IMR-90 (cell line): ENCODE results near the gene LEF1. TPM values are rescaled to one million over a fixed set of nuclear protein-coding genes. Genes with fewer than 3 reads are reported as not detected.
A peak's percentile ranks its signal among the peaks of the same experiment; 100 is the strongest.

Experiments used
- ATAC-seq: fragments of 200-7000 bp; cut with Tn5 transposase; 2 replicates; pipeline ENCODE4 v1.9.1; 2020; ENCODE audit warnings: low read depth, mild to moderate bottlenecking, moderate library complexity
- BruUV-seq: library from RNA; stranded (reverse); fragments of 400-500 nt; replicated peaks from 2 replicates; lab custom pipeline; 2021; lab: Mats Ljungman, UMichigan
- CTCF ChIA-PET: fragments of 300-600 bp; formaldehyde crosslinking; extraction: SDS; loops from one replicate; lab custom pipeline; 2021; ENCODE audit warnings: antibody characterized with exemption; lab: Yijun Ruan, JAX
- POLR2A ChIA-PET: fragments of 300-600 bp; sonication (Branson Sonifier 250); formaldehyde crosslinking; loops from one replicate; lab custom pipeline; 2022; ENCODE audit warnings: antibody characterized with exemption; ENCODE audit not compliant: unreplicated experiment; lab: Charles Lee
- DNase-seq: peaks from one replicate; pipeline ENCODE4 v3.0.0; 2013
- H2AFZ ChIP-seq: replicated peaks from 2 replicates; pipeline ENCODE3; 2013; ENCODE audit warnings: low read length, mild to moderate bottlenecking; ENCODE audit not compliant: poor library complexity
- H2AK5ac ChIP-seq: 2 replicates; pipeline ENCODE4 v1.6.1; 2013; ENCODE audit warnings: low read depth, low read length, inconsistent platforms
- H2AK9ac ChIP-seq: replicated peaks from 2 replicates; pipeline ENCODE3; 2013; ENCODE audit warnings: mild to moderate bottlenecking, low read depth, low read length, moderate library complexity; ENCODE audit not compliant: poor library complexity
- H2BK120ac ChIP-seq: 2 replicates; pipeline ENCODE4 v1.6.1; 2013; ENCODE audit warnings: low read depth, low read length, inconsistent platforms
- H2BK15ac ChIP-seq: 3 replicates; pipeline ENCODE4 v1.6.1; 2013; ENCODE audit warnings: low read depth, low read length, inconsistent platforms
- H2BK20ac ChIP-seq: 2 replicates; pipeline ENCODE4 v1.6.1; 2013; ENCODE audit warnings: low read depth, mild to moderate bottlenecking, inconsistent platforms, low read length, moderate library complexity
- H2BK5ac ChIP-seq: 2 replicates; pipeline ENCODE4 v1.6.1; 2013; ENCODE audit warnings: mild to moderate bottlenecking, low read depth, low read length, inconsistent platforms; ENCODE audit not compliant: poor library complexity, severe bottlenecking
- H3K14ac ChIP-seq: replicated peaks from 2 replicates; pipeline ENCODE4 v1.6.1; 2013; ENCODE audit warnings: low read depth, low read length, inconsistent platforms
- H3K18ac ChIP-seq: 2 replicates; pipeline ENCODE4 v1.6.1; 2013; ENCODE audit warnings: low read depth, low read length, control low read depth
- H3K23ac ChIP-seq: 2 replicates; pipeline ENCODE4 v1.6.1; 2013; ENCODE audit warnings: low read depth, low read length, inconsistent platforms
- H3K27ac ChIP-seq: 2 replicates; pipeline ENCODE4 v1.5.1; 2013; ENCODE audit warnings: mild to moderate bottlenecking, control low read depth, low read length; ENCODE audit not compliant: insufficient read depth
- H3K27me3 ChIP-seq: 2 replicates; pipeline ENCODE4 v1.6.1; 2013; ENCODE audit warnings: low read length; ENCODE audit not compliant: control insufficient read depth, insufficient read depth
- H3K36me3 ChIP-seq: 2 replicates; pipeline ENCODE4 v1.6.1; 2013; ENCODE audit warnings: low read length, mixed read lengths; ENCODE audit not compliant: control insufficient read depth, insufficient read depth
- H3K4ac ChIP-seq: 2 replicates; pipeline ENCODE4 v1.6.1; 2013; ENCODE audit warnings: low read depth, low read length, inconsistent platforms
- H3K4me1 ChIP-seq: 2 replicates; pipeline ENCODE4 v1.6.1; 2013; ENCODE audit warnings: low read length, mixed read lengths; ENCODE audit not compliant: control insufficient read depth, insufficient read depth
- H3K4me2 ChIP-seq: 2 replicates; pipeline ENCODE4 v1.6.1; 2013; ENCODE audit warnings: low read depth, mild to moderate bottlenecking, control low read depth, low read length, moderate library complexity
- H3K4me3 ChIP-seq: 2 replicates; pipeline ENCODE4 v1.5.1; 2013; ENCODE audit warnings: low read depth, mild to moderate bottlenecking, control low read depth, low read length, moderate library complexity; ENCODE audit not compliant: insufficient read depth
- H3K56ac ChIP-seq: 2 replicates; pipeline ENCODE4 v1.6.1; 2013; ENCODE audit warnings: low read length, inconsistent platforms; ENCODE audit not compliant: insufficient read depth; ENCODE audit errors: extremely low read depth
- H3K79me1 ChIP-seq, 2 experiments: 2 replicates each; pipeline ENCODE4 v1.6.1; 2013; ENCODE audit warnings: low read length in 2 of 2, inconsistent platforms in 1 of 2, low read depth in 1 of 2
- H3K9ac ChIP-seq: 2 replicates; pipeline ENCODE4 v1.6.1; 2013; ENCODE audit warnings: low read depth, low read length, control low read depth
- H3K9me1 ChIP-seq: 2 replicates; pipeline ENCODE4 v1.6.1; 2013; ENCODE audit warnings: low read length, inconsistent platforms; ENCODE audit not compliant: insufficient read depth
- H3K9me3 ChIP-seq: 2 replicates; pipeline ENCODE4 v1.6.1; 2013; ENCODE audit warnings: low read length; ENCODE audit not compliant: control insufficient read depth, insufficient read depth
- H4K20me1 ChIP-seq: 2 replicates; pipeline ENCODE4 v1.6.1; 2013; ENCODE audit warnings: low read length, inconsistent platforms; ENCODE audit not compliant: insufficient read depth
- H4K5ac ChIP-seq: 2 replicates; pipeline ENCODE4 v1.6.1; 2013; ENCODE audit warnings: mild to moderate bottlenecking, low read depth, low read length, control low read depth
- H4K8ac ChIP-seq, 2 experiments: 2 replicates each; pipeline ENCODE4 v1.6.1; 2013; ENCODE audit warnings: low read depth in 2 of 2, low read length in 2 of 2, control low read depth in 1 of 2, inconsistent platforms in 1 of 2
- H4K91ac ChIP-seq: 2 replicates; pipeline ENCODE4 v1.6.1; 2013; ENCODE audit warnings: low read depth, low read length, inconsistent platforms; ENCODE audit not compliant: insufficient read depth
- BHLHE40 ChIP-seq: fragments of 150-350 bp; IDR thresholded peaks from 2 replicates; pipeline ENCODE4 v1.6.1; 2016; ENCODE audit warnings: mild to moderate bottlenecking, low read depth, low read length
- CEBPB ChIP-seq: IDR thresholded peaks from 2 replicates; pipeline ENCODE4 v1.6.1; 2012; ENCODE audit warnings: low read depth, low read length, improper control_type of control experiment
- CHD1 ChIP-seq: IDR thresholded peaks from 2 replicates; pipeline ENCODE4 v1.6.1; 2012; ENCODE audit warnings: low read depth, low read length, improper control_type of control experiment
- CTCF ChIP-seq: conservative IDR thresholded peaks from 2 replicates; pipeline ENCODE4 v1.5.1; 2012; ENCODE audit warnings: mild to moderate bottlenecking, low read depth, low read length, improper control_type of control experiment
- ELK1 ChIP-seq: fragments of 150-350 bp; IDR thresholded peaks from 2 replicates; pipeline ENCODE4 v1.6.1; 2016; ENCODE audit warnings: low read depth, mild to moderate bottlenecking, low read length, moderate library complexity, borderline replicate concordance
- MAZ ChIP-seq: IDR thresholded peaks from 2 replicates; pipeline ENCODE4 v1.6.1; 2012; ENCODE audit warnings: low read depth, mild to moderate bottlenecking, low read length, improper control_type of control experiment, moderate library complexity, borderline replicate concordance
- MXI1 ChIP-seq: IDR thresholded peaks from 2 replicates; pipeline ENCODE4 v1.6.1; 2012; ENCODE audit warnings: low read depth, mild to moderate bottlenecking, low read length, moderate library complexity, borderline replicate concordance
- NFE2L2 ChIP-seq: fragments of 150-350 bp; IDR thresholded peaks from 2 replicates; pipeline ENCODE4 v1.6.1; 2016; ENCODE audit warnings: low read depth, mild to moderate bottlenecking, low read length
- POLR2A ChIP-seq: IDR thresholded peaks from 2 replicates; pipeline ENCODE4 v1.6.1; 2012; ENCODE audit warnings: mild to moderate bottlenecking, low read depth, low read length
- RCOR1 ChIP-seq: IDR thresholded peaks from 2 replicates; pipeline ENCODE4 v1.6.1; 2012; ENCODE audit warnings: mild to moderate bottlenecking, low read length, improper control_type of control experiment; ENCODE audit not compliant: insufficient replicate concordance
- RFX5 ChIP-seq: IDR thresholded peaks from 2 replicates; pipeline ENCODE4 v1.8.0; 2012; ENCODE audit warnings: low read depth, mild to moderate bottlenecking, low read length, moderate library complexity
- USF2 ChIP-seq: fragments of 150-350 bp; IDR thresholded peaks from 2 replicates; pipeline ENCODE4 v1.6.1; 2017; ENCODE audit warnings: mild to moderate bottlenecking, antibody characterized with exemption, low read length, low read depth
- WGBS, 2 experiments: methylation state at CpG; one replicate each; pipeline versions ENCODE4 v1.1.5 to v1.1.7; 2013; ENCODE audit warnings: missing lambda C conversion rate in 2 of 2; ENCODE audit not compliant: insufficient read length in 1 of 2; ENCODE audit errors: extremely low coverage in 2 of 2; 5-methylcytosine and 5-hydroxymethylcytosine counted together
- dilution Hi-C: fragments of 300-500 bp; cut with HindIII; formaldehyde crosslinking; loops from one replicate; pipeline ENCODE4 v1.14.3; 2018; ENCODE audit warnings: low sequenced_read_pairs; ENCODE audit not compliant: unreplicated experiment
- in situ Hi-C: fragments of 300-500 bp; cut with MboI; formaldehyde crosslinking; loops from 3 replicates; pipeline ENCODE4 v1.14.3; 2019; ENCODE audit warnings: low sequenced_read_pairs, inconsistent platforms, mixed read lengths
- intact Hi-C: fragments of 100-400 bp; cut with micrococcal nuclease; formaldehyde crosslinking; loops from 2 replicates; pipeline ENCODE4 v1.10.0; 2022
- polyA plus RNA-seq, 3 experiments: library from polyadenylated mRNA; depleted of rRNA; stranded (reverse); fragments of >200 nt; gene quantifications; 2 replicates each; pipeline ENCODE4 v1.2.3, GENCODE V29; 2012; ENCODE audit warnings: low replicate concordance in 1 of 3
- total RNA-seq: library from RNA; depleted of rRNA; stranded (reverse); fragments of >200 nt; gene quantifications from 2 replicates; pipeline ENCODE4 v1.2.3, GENCODE V29; 2012

Gene LEF1
- total and polyA plus RNA-seq, 2 of the 4 experiments (the other 2 are of a cell fraction) = 1.7 to 1.8 TPM

GRCh38 chr4:108193886-108194672, 25.3 kb upstream of the LEF1 start (continued):
- no peak for TF ChIP-seq CEBPB

GRCh38 chr4:108192935-108193334, 24.2 kb upstream of the LEF1 start:
- no peak overlapping the region for H2AK5ac ChIP-seq
- no peak overlapping the region for H4K91ac ChIP-seq
- no peaks in the 10 kb centered on the region for H3K79me1 ChIP-seq
- no peak overlapping the region for H2AK9ac ChIP-seq
- H3K9me1 ChIP-seq = no peaks in the 10 kb centered on the region; the same call in 1 of the 2 replicates
- no peak overlapping the region for H3K4me2 ChIP-seq
- WGBS, 2 experiments = no CpG with 5 or more reads among the region's 3 CpGs
- no peak overlapping the region for H2BK120ac ChIP-seq
- no peak overlapping the region for H3K27ac ChIP-seq
- no peak overlapping the region for H3K18ac ChIP-seq
- no peaks in the 10 kb centered on the region; the same call in none of the 2 replicates for H3K27me3 ChIP-seq
- ChIA-PET CTCF (no interaction called here), POLR2A (no interaction called here)
- peaks cover 2% of the 10 kb centered on the region; the same call in 1 of the 2 replicates for H3K4me1 ChIP-seq
- H3K23ac ChIP-seq = no peak overlapping the region
- BruUV-seq = no TSS peak
- intact Hi-C loops = no loop called here
- TF ChIP-seq POLR2A (no peak), MAZ (no peak), CEBPB (no peak), CTCF (no peak), RCOR1 (no peak), USF2 (no peak), CHD1 (no peak), BHLHE40 (no peak), NFE2L2 (no peak), RFX5 (no peak), MXI1 (no peak), ELK1 (no peak)
- dilution Hi-C loops = no loop called here
- no peak overlapping the region for H2BK20ac ChIP-seq
- in situ Hi-C loops = no loop called here
- no peak overlapping the region for H3K56ac ChIP-seq
- no peak for DNase-seq
- no peak for ATAC-seq
- H2BK5ac ChIP-seq = no peak overlapping the region
- H3K4ac ChIP-seq = no peak overlapping the region
- no peak overlapping the region for H4K5ac ChIP-seq
- no peak overlapping the region for H3K9ac ChIP-seq
- H3K4me3 ChIP-seq = no peak overlapping the region
- no peaks in the 10 kb centered on the region for H3K36me3 ChIP-seq
- no peak overlapping the region for H3K14ac ChIP-seq
- peak overlapping the region; percentile 32 for H2AFZ ChIP-seq
- no peak overlapping the region for H2BK15ac ChIP-seq
- H4K20me1 ChIP-seq = no peaks in the 10 kb centered on the region
- H3K9me3 ChIP-seq = no peaks in the 10 kb centered on the region
- H4K8ac ChIP-seq = no peak overlapping the region
